T-cell (primary cell): ENCODE measurements around the gene EIF2B1. TPM values are rescaled to one million over a fixed set of nuclear protein-coding genes. Genes with fewer than 3 reads are reported as not detected.
"Not testable (repeated sequence)": the region's sequence is repeated elsewhere in the genome, so short reads cannot be mapped to it uniquely, and the experiment has no call there.

ENCODE experiments used
- ATAC-seq, 4 experiments: fragments of 200-7000 bp in 3 of 4; fragments of 150-1000 bp in 1 of 4; cut with Tn5 transposase; replicated peaks in 1 of 4; 1 replicate in 3 of 4; 2 replicates in 1 of 4; pipeline ENCODE4 v1.10.0; 2021; ENCODE audit warnings: moderate library complexity in 3 of 4, mild to moderate bottlenecking in 2 of 4, moderate number of reproducible peaks in 1 of 4
- CTCF ChIA-PET, 2 donors: fragments of 300-600 bp; sonication (Branson Sonifier 250); formaldehyde crosslinking; loops; one replicate each; lab custom pipeline; 2022; ENCODE audit warnings: antibody characterized with exemption in 2 of 2; lab: Charles Lee
- POLR2A ChIA-PET, 2 donors: fragments of 300-600 bp; sonication (Branson Sonifier 250); formaldehyde crosslinking; loops; one replicate each; lab custom pipeline; 2022; ENCODE audit warnings: antibody characterized with exemption in 2 of 2; lab: Charles Lee
- DNase-seq, 35 experiments: peaks; one replicate each; pipeline versions ENCODE4 v3.0.0 to v3.0.0-alpha.2; 2013 to 2023
- H3K27ac ChIP-seq: one replicate; pipeline ENCODE4 v1.5.1; 2013; ENCODE audit warnings: low read length
- H3K27me3 ChIP-seq, 2 experiments: replicated peaks in 1 of 2; 1 replicate in 1 of 2; 2 replicates in 1 of 2; pipeline versions ENCODE4 v1.6.1 to v1.7.0; 2013; ENCODE audit warnings: low read length in 1 of 2, mixed read lengths in 1 of 2; ENCODE audit not compliant: control insufficient read depth in 2 of 2, insufficient read depth in 2 of 2; ENCODE audit errors: extremely low read depth in 1 of 2
- H3K36me3 ChIP-seq, 2 donors: 1 replicate in 1 of 2; 2 replicates in 1 of 2; pipeline versions ENCODE4 v1.6.1 to v1.7.0; 2013; ENCODE audit warnings: low read length in 1 of 2; ENCODE audit not compliant: control insufficient read depth in 2 of 2, insufficient read depth in 1 of 2; ENCODE audit errors: extremely low read depth in 1 of 2
- H3K4me1 ChIP-seq, 2 experiments: 1 replicate in 1 of 2; 2 replicates in 1 of 2; pipeline versions ENCODE4 v1.6.1 to v1.7.0; 2013; ENCODE audit warnings: low read length in 2 of 2, mixed read lengths in 1 of 2; ENCODE audit not compliant: insufficient read depth in 2 of 2, control insufficient read depth in 1 of 2; ENCODE audit errors: extremely low read depth in 1 of 2
- H3K4me3 ChIP-seq, 2 donors: 1 replicate in 1 of 2; 2 replicates in 1 of 2; pipeline versions ENCODE4 v1.5.1 to v1.7.0; 2013; ENCODE audit warnings: mild to moderate bottlenecking in 2 of 2, low read length in 1 of 2, moderate library complexity in 1 of 2; ENCODE audit not compliant: control insufficient read depth in 1 of 2; ENCODE audit errors: extremely low read depth in 1 of 2
- H3K9me3 ChIP-seq: 2 replicates; pipeline ENCODE4 v1.7.0; 2013
- H3K27ac Mint-ChIP-seq, 2 donors: one replicate each; pipeline ENCODE4 v1.8.0; 2020 to 2021; ENCODE audit warnings: mild to moderate bottlenecking in 2 of 2, mixed read lengths in 2 of 2
- H3K27me3 Mint-ChIP-seq, 2 donors: one replicate each; pipeline ENCODE4 v1.8.0; 2021 to 2022; ENCODE audit warnings: mixed read lengths in 2 of 2
- H3K36me3 Mint-ChIP-seq: one replicate; pipeline ENCODE4 v1.8.0; 2021; ENCODE audit warnings: mixed read lengths
- H3K4me1 Mint-ChIP-seq, 3 donors: one replicate each; pipeline ENCODE4 v1.8.0; 2020 to 2022; ENCODE audit warnings: mixed read lengths in 3 of 3, mild to moderate bottlenecking in 1 of 3
- H3K4me3 Mint-ChIP-seq, 3 donors: one replicate each; pipeline ENCODE4 v1.8.0; 2020 to 2022; ENCODE audit warnings: mild to moderate bottlenecking in 3 of 3, mixed read lengths in 3 of 3, moderate library complexity in 3 of 3
- H3K9me3 Mint-ChIP-seq, 3 donors: one replicate each; pipeline ENCODE4 v1.8.0; 2020 to 2022; ENCODE audit warnings: mixed read lengths in 3 of 3
- WGBS: methylation state at CpG from one replicate; pipeline ENCODE4 v1.1.5; 2013; ENCODE audit warnings: missing lambda C conversion rate; ENCODE audit not compliant: insufficient coverage; 5-methylcytosine and 5-hydroxymethylcytosine counted together
- total RNA-seq, 35 experiments: library from RNA in 6 of 35; stranded (reverse) in 6 of 35; fragments of 120-200 nt in 1 of 35; gene quantifications; one replicate each; pipeline versions ENCODE4 v1.2.1 to v1.2.4 and lab custom pipeline; 2013 to 2026

EIF2B1 gene
- total RNA-seq, 5 donors from 2014 or later (not counting 1 experiment from before 2014, with no cell fraction given): 44.7 to 51.8 (median 47.0) TPM

DNA sequence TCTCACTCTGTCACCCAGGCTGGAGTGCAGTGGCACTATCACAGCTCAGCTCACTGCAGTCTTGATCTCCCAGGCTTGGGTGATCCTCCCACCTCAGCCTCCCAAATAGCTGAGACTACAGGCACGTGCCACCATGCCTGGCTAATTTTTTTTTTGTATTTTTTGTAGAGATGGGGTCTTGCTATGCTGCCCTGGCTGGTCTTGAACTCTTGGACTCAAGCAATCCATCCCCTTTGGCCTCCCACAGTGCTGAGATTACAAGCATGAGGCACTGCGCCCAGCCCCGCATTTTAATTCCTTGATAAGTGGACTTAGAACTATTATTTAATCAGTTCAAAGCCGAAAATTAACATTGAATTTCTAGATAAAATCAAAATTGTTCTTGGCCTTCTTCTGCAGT, 54.7 kb downstream of the EIF2B1 start:
- H3K4me3 Mint-ChIP-seq, H3K36me3 ChIP-seq, H3K27me3 Mint-ChIP-seq, H3K27ac ChIP-seq, H3K9me3 ChIP-seq, ATAC-seq, POLR2A ChIA-PET, DNase-seq, H3K36me3 Mint-ChIP-seq, H3K4me3 ChIP-seq, H3K27me3 ChIP-seq, H3K9me3 Mint-ChIP-seq, H3K27ac Mint-ChIP-seq: not testable (repeated sequence)
- CTCF ChIA-PET: interaction anchor here in 1 of 2 donors (0.7 kb wide), 1 partner anchor 56 kb away, joined by 6 read pairs; no protein-coding TSS in a partner anchor
- WGBS: no CpG with 5 or more reads among the region's 4 CpGs
- H3K4me1 ChIP-seq: peaks cover 4 to 18% of the 10 kb centered on the region in 2 experiments
- H3K4me1 Mint-ChIP-seq: peaks cover 12 to 19% (median 17%) of the 10 kb centered on the region in 3 donors

DNA sequence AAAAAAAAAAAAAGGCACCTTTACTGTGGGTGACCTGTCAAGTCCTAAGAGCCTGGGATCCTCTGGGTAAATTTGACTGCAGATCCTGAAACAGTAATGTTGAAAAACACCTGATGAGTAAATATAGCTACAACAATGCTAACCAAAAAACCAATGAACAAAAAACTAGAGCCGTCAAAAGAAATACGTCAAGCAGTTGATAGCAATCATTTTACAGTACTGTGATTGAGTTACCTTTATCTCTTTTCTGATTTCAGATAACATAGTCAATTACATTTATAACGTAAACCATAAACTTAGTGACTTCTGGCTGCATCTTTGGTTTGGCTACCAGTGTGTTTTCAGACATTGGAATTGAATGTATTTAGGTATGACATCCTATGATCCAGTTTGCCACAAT, 55.2 kb downstream of the EIF2B1 start:
- POLR2A ChIA-PET: no interaction called here
- H3K9me3 ChIP-seq: no peaks in the 10 kb centered on the region
- no peak overlapping the region for H3K4me3 ChIP-seq
- no peaks in the 10 kb centered on the region for H3K27me3 Mint-ChIP-seq
- no peak for DNase-seq
- H3K27ac ChIP-seq: no peak overlapping the region
- H3K4me3 Mint-ChIP-seq: no peak overlapping the region
- no peaks in the 10 kb centered on the region for H3K9me3 Mint-ChIP-seq
- CTCF ChIA-PET: interaction anchor here in 1 of 2 donors (0.7 kb wide), 2 partner anchors 34 to 56 kb away, joined by 5 to 6 read pairs; no protein-coding TSS in a partner anchor
- no peak for ATAC-seq
- H3K4me1 ChIP-seq: peaks cover 3 to 14% of the 10 kb centered on the region in 2 experiments
- no peak overlapping the region for H3K27ac Mint-ChIP-seq
- H3K36me3 ChIP-seq: no peaks in the 10 kb centered on the region
- H3K36me3 Mint-ChIP-seq: no peaks in the 10 kb centered on the region
- H3K4me1 Mint-ChIP-seq: peaks cover 12 to 17% (median 15%) of the 10 kb centered on the region in 3 donors
- no peaks in the 10 kb centered on the region for H3K27me3 ChIP-seq
- WGBS: no CpG with 5 or more reads among the region's 3 CpGs

DNA sequence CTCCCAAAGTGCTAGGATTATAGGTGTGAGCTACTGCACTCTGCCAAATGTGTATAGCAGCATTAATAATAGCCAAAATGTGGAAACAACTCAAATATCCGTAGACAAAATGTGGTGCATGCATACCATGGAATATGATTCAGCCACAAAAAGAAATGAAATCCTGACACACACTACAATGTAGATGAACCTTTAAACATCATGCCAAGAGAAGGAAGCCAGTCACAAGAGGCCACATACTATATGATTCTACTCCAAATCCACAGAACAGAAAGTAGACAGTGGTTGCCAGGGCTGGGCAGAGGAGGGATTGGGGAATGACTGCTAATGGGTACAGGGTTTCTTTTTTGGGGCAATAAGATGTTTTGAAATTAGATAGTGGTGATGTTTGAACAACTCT, 56.9 kb downstream of the EIF2B1 start:
- ATAC-seq: no peak
- no peak overlapping the region for H3K27ac Mint-ChIP-seq
- Histone ChIP-seq H3K4me3 (no peak overlapping the region), H3K4me1 (no peaks in the 10 kb centered on the region), H3K9me3 (no peaks in the 10 kb centered on the region), H3K36me3 (no peaks in the 10 kb centered on the region), H3K27me3 (no peaks in the 10 kb centered on the region), H3K27ac (no peak overlapping the region)
- no peak overlapping the region for H3K4me3 Mint-ChIP-seq
- 100% methylated on average over 1 of the region's 1 CpG for WGBS
- H3K36me3 Mint-ChIP-seq: no peaks in the 10 kb centered on the region
- peaks cover 0 to 5% (median 0%) of the 10 kb centered on the region in 3 donors for H3K4me1 Mint-ChIP-seq
- no peaks in the 10 kb centered on the region for H3K9me3 Mint-ChIP-seq
- H3K27me3 Mint-ChIP-seq: no peaks in the 10 kb centered on the region
- CTCF ChIA-PET: no interaction called here
- POLR2A ChIA-PET: no interaction called here
- no peak for DNase-seq

DNA sequence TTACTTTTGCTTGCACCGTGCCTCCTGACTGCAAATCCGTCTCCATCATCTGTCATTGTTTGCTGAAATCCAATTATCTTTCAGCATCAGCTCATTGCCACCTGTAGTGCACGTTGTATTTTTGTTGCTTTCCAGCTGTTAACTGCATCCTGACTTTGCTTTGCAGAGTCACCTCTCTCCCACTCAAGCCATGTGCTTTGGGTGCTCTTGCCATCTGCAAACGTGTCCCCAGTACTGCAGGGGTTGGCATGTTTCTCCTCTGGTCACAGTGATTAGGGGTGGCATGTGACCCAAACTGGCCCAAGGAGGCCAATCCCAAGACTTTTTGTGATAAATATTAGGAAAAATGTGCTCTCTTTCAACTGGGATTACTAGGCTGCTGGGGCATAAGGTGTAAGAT, 59.6 kb downstream of the EIF2B1 start:
- CTCF ChIA-PET: no interaction called here
- WGBS: 53% methylated on average over 3 of the region's 4 CpGs
- H3K27ac Mint-ChIP-seq: no peak overlapping the region

DNA sequence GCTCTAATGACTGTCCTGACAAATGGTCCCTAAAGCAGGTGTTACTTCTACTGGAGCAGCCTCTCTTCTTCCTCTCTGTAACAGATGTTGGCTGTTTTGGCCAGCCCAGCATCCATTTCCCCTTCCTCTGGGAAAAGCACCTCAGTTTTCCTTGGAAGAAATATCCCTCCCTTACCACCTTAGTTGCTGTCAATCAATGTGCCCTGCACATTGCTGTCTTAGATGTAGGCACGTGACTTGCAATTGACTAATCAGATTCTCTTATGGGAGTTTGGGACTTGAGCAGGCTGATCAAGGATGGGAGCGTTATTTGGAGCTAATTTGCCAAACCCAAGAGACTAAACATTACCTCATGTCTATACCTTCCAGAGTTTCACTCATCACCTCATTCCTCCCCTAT, 61.1 kb downstream of the EIF2B1 start:
- no peaks in the 10 kb centered on the region for H3K9me3 Mint-ChIP-seq
- DNase-seq: no peak
- ChIA-PET CTCF (interaction anchor here in 1 of 2 donors (0.7 kb wide), 1 partner anchor 1685 kb away, joined by 5 read pairs; no protein-coding TSS in a partner anchor), POLR2A (no interaction called here)
- Histone ChIP-seq H3K27me3 (peaks cover 0 to 4% of the 10 kb centered on the region in 2 experiments), H3K27ac (no peak overlapping the region), H3K36me3 (no peaks in the 10 kb centered on the region), H3K4me3 (no peak overlapping the region), H3K9me3 (no peaks in the 10 kb centered on the region), H3K4me1 (no peaks in the 10 kb centered on the region)
- WGBS: no CpG with 5 or more reads among the region's 2 CpGs
- no peak overlapping the region for H3K4me3 Mint-ChIP-seq
- no peaks in the 10 kb centered on the region for H3K36me3 Mint-ChIP-seq
- ATAC-seq: no peak
- peaks cover 0 to 9% of the 10 kb centered on the region in 2 donors for H3K27me3 Mint-ChIP-seq
- H3K27ac Mint-ChIP-seq: no peak overlapping the region
- H3K4me1 Mint-ChIP-seq: peaks cover 5 to 7% (median 5%) of the 10 kb centered on the region in 3 donors

More for the DNA sequence above, 59.6 kb downstream of the EIF2B1 start:
- no peaks in the 10 kb centered on the region for H3K36me3 ChIP-seq
- Mint-ChIP-seq H3K27me3 (peaks cover 0 to 9% of the 10 kb centered on the region in 2 donors), H3K4me3 (no peak overlapping the region), H3K4me1 (peaks cover 5 to 7% (median 5%) of the 10 kb centered on the region in 3 donors), H3K9me3 (no peaks in the 10 kb centered on the region), H3K36me3 (no peaks in the 10 kb centered on the region)
- H3K9me3 ChIP-seq: no peaks in the 10 kb centered on the region
- H3K27ac ChIP-seq: no peak overlapping the region
- POLR2A ChIA-PET: no interaction called here
- DNase-seq (no peak), ATAC-seq (no peak)
- H3K4me1 ChIP-seq: no peaks in the 10 kb centered on the region
- H3K4me3 ChIP-seq: no peak overlapping the region
- H3K27me3 ChIP-seq: peaks cover 0 to 4% of the 10 kb centered on the region in 2 experiments

DNA sequence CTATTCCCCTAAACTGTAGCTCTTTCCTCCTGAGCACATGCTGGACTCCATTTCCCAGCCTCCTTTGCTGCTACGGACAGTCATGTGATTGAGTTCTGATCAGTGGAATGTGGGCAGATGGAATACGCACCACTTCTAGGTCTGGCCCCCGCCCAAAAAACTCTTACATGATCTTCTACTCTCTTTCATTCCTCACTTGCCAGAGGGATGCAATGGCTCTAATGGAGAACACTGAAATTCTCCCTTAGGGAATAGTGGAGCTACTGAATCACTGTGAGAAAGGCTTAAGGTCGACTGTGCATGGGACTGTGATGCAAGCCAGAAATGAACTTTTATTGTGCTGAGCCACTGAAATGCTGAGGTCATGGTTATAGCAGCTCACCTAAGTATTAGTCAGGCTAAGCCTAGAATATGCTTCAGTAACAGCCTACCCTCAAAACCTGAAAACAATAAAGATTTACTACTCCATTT, 62.1 kb downstream of the EIF2B1 start:
- H3K9me3 Mint-ChIP-seq: no peaks in the 10 kb centered on the region
- peaks cover 0 to 12% of the 10 kb centered on the region in 2 donors for H3K27me3 Mint-ChIP-seq
- no peak for ATAC-seq
- H3K27me3 ChIP-seq: peaks cover 0 to 7% of the 10 kb centered on the region in 2 experiments
- H3K4me3 ChIP-seq: no peak overlapping the region
- 70% methylated on average over 1 of the region's 4 CpGs for WGBS
- H3K4me1 Mint-ChIP-seq: peaks cover 5 to 7% (median 5%) of the 10 kb centered on the region in 3 donors
- H3K4me3 Mint-ChIP-seq: no peak overlapping the region
- H3K27ac Mint-ChIP-seq: no peak overlapping the region
- H3K4me1 ChIP-seq: no peaks in the 10 kb centered on the region
- no peak for DNase-seq
- H3K9me3 ChIP-seq: no peaks in the 10 kb centered on the region
- H3K27ac ChIP-seq: no peak overlapping the region
- no peaks in the 10 kb centered on the region for H3K36me3 ChIP-seq
- CTCF ChIA-PET: interaction anchor here in 1 of 2 donors (0.6 kb wide), 1 partner anchor 1337 kb away, joined by 3 read pairs; no protein-coding TSS in a partner anchor
- POLR2A ChIA-PET: no interaction called here
- H3K36me3 Mint-ChIP-seq: no peaks in the 10 kb centered on the region
